H1 (cell line): Measurements from ENCODE around the gene OR10H1. TPM values are rescaled to one million over a fixed set of nuclear protein-coding genes. Genes with fewer than 3 reads are reported as not detected.
"Not testable (repeated sequence)": the region's sequence is repeated elsewhere in the genome, so short reads cannot be mapped to it uniquely, and the experiment has no call there.

Experiments
- CTCF ChIA-PET: fragments of 300-600 bp; sonication (Branson Sonifier 250); formaldehyde crosslinking; loops from one replicate; lab custom pipeline; 2021; ENCODE audit not compliant: partially characterized antibody; lab: Charles Lee
- POLR2A ChIA-PET: fragments of 300-600 bp; sonication (Branson Sonifier 250); formaldehyde crosslinking; loops from one replicate; lab custom pipeline; 2021; ENCODE audit warnings: inconsistent platforms; ENCODE audit not compliant: partially characterized antibody; lab: Charles Lee
- DNase-seq, 2 experiments: peaks; one replicate each; pipeline versions ENCODE4 v3.0.0 to v3.0.0-alpha.2; 2010 to 2022; ENCODE audit warnings: low spot score in 2 of 2, low read depth in 1 of 2, mixed read lengths in 1 of 2
- FAIRE-seq: peaks from 2 replicates; lab custom pipeline; 2011; peaks lifted over from hg19 to GRCh38; lab: Jason Lieb, UNC
- H2AFZ ChIP-seq: 2 replicates; pipeline ENCODE4 v1.8.1; 2012; ENCODE audit warnings: low read length, inconsistent platforms
- H2AK5ac ChIP-seq: 2 replicates; pipeline ENCODE4 v1.6.1; 2013; ENCODE audit warnings: low read depth, low read length
- H2BK120ac ChIP-seq: replicated peaks from 2 replicates; pipeline ENCODE3; 2013; ENCODE audit warnings: low read depth, low read length, inconsistent platforms
- H2BK12ac ChIP-seq: 2 replicates; pipeline ENCODE4 v1.6.1; 2013; ENCODE audit warnings: low read depth, low read length
- H2BK15ac ChIP-seq: 2 replicates; pipeline ENCODE4 v1.6.1; 2013; ENCODE audit warnings: low read length
- H2BK20ac ChIP-seq: 2 replicates; pipeline ENCODE4 v1.6.1; 2013; ENCODE audit warnings: low read length
- H2BK5ac ChIP-seq: 2 replicates; pipeline ENCODE4 v1.6.1; 2013; ENCODE audit warnings: low read depth, low read length
- H3K14ac ChIP-seq: 2 replicates; pipeline ENCODE4 v1.6.1; 2013; ENCODE audit warnings: inconsistent platforms; ENCODE audit not compliant: insufficient read length
- H3K18ac ChIP-seq: 2 replicates; pipeline ENCODE4 v1.6.1; 2013; ENCODE audit warnings: low read length; ENCODE audit errors: extremely low read depth
- H3K23ac ChIP-seq: 2 replicates; pipeline ENCODE4 v1.6.1; 2013; ENCODE audit warnings: inconsistent platforms; ENCODE audit not compliant: insufficient read length
- H3K23me2 ChIP-seq: 2 replicates; pipeline ENCODE4 v1.6.1; 2013; ENCODE audit warnings: low read depth, low read length
- H3K27ac ChIP-seq: 2 replicates; pipeline ENCODE4 v1.6.1; 2011; ENCODE audit warnings: low read depth, low read length, inconsistent platforms
- H3K27me3 ChIP-seq, 4 experiments: replicated peaks in 1 of 4; 1 replicate in 1 of 4; 2 replicates in 3 of 4; pipeline versions ENCODE4 v1.6.1 to v1.8.1; 2011 to 2013; ENCODE audit warnings: low read length in 3 of 4, mild to moderate bottlenecking in 3 of 4, inconsistent platforms in 2 of 4, mixed read lengths in 2 of 4, moderate library complexity in 1 of 4; ENCODE audit not compliant: control insufficient read depth in 3 of 4, insufficient read depth in 3 of 4; ENCODE audit errors: extremely low read depth in 1 of 4
- H3K36me3 ChIP-seq, 4 experiments: 2 replicates each; pipeline versions ENCODE4 v1.6.1 to v1.8.1; 2011 to 2013; ENCODE audit warnings: mild to moderate bottlenecking in 4 of 4, low read length in 3 of 4, moderate library complexity in 2 of 4, control low read depth in 1 of 4, inconsistent platforms in 1 of 4; ENCODE audit not compliant: insufficient read depth in 4 of 4, control insufficient read depth in 2 of 4
- H3K4ac ChIP-seq: replicated peaks from 2 replicates; pipeline ENCODE3; 2013; ENCODE audit warnings: low read length, low read depth, mixed read lengths, inconsistent platforms; ENCODE audit not compliant: insufficient read length
- H3K4me1 ChIP-seq, 4 experiments: replicated peaks in 1 of 4; 1 replicate in 1 of 4; 2 replicates in 3 of 4; pipeline versions ENCODE4 v1.6.1 to v1.8.1; 2011 to 2013; ENCODE audit warnings: low read length in 3 of 4, inconsistent platforms in 2 of 4, mixed read lengths in 1 of 4; ENCODE audit not compliant: insufficient read depth in 4 of 4, control insufficient read depth in 3 of 4
- H3K4me2 ChIP-seq, 2 experiments: 2 replicates each; pipeline versions ENCODE4 v1.6.1 to v1.8.1; 2011 to 2013; ENCODE audit warnings: low read depth in 2 of 2, low read length in 2 of 2, control low read depth in 1 of 2, inconsistent platforms in 1 of 2, mild to moderate bottlenecking in 1 of 2; ENCODE audit not compliant: insufficient read depth in 1 of 2
- H3K4me3 ChIP-seq, 4 experiments: fragments of 200-600, 300-600 bp in 1 of 4; sonication (generic), shearing (Covaris generic), sonication (Bioruptor Twin) in 1 of 4; 2 replicates each; pipeline versions ENCODE4 v1.5.1 to v1.8.1; 2011 to 2016; ENCODE audit warnings: low read length in 4 of 4, low read depth in 3 of 4, control low read depth in 2 of 4, inconsistent platforms in 2 of 4, mild to moderate bottlenecking in 2 of 4, mixed read lengths in 1 of 4, moderate library complexity in 1 of 4; ENCODE audit not compliant: insufficient read depth in 2 of 4; ENCODE audit errors: extremely low read depth in 1 of 4
- H3K56ac ChIP-seq: replicated peaks from 2 replicates; pipeline ENCODE3; 2013; ENCODE audit warnings: low read depth, mild to moderate bottlenecking, mixed read lengths, low read length, inconsistent platforms; ENCODE audit not compliant: insufficient read length
- H3K79me1 ChIP-seq: 2 replicates; pipeline ENCODE4 v1.6.1; 2013; ENCODE audit warnings: low read depth, low read length, control low read depth
- H3K79me2 ChIP-seq, 2 experiments: 2 replicates each; pipeline versions ENCODE4 v1.6.1 to v1.8.1; 2012 to 2013; ENCODE audit warnings: low read length in 2 of 2, mild to moderate bottlenecking in 2 of 2, inconsistent platforms in 1 of 2; ENCODE audit not compliant: insufficient read depth in 2 of 2, control insufficient read depth in 1 of 2
- H3K9ac ChIP-seq, 4 experiments: replicated peaks in 1 of 4; 1 replicate in 1 of 4; 2 replicates in 3 of 4; pipeline versions ENCODE4 v1.6.1 to v1.8.1; 2011 to 2013; ENCODE audit warnings: low read depth in 3 of 4, low read length in 3 of 4, control low read depth in 2 of 4, mild to moderate bottlenecking in 2 of 4, moderate library complexity in 2 of 4, inconsistent platforms in 1 of 4; ENCODE audit errors: extremely low read depth in 1 of 4
- H3K9me3 ChIP-seq, 2 experiments: 2 replicates each; pipeline versions ENCODE4 v1.6.1 to v1.8.1; 2012 to 2013; ENCODE audit warnings: mild to moderate bottlenecking in 2 of 2, moderate library complexity in 2 of 2, control low read depth in 1 of 2, inconsistent platforms in 1 of 2, low read depth in 1 of 2, low read length in 1 of 2, mixed read lengths in 1 of 2; ENCODE audit not compliant: insufficient read depth in 2 of 2
- H4K20me1 ChIP-seq, 2 experiments: replicated peaks in 1 of 2; 2 replicates each; pipeline versions ENCODE3 to v1.8.1; 2011 to 2013; ENCODE audit warnings: inconsistent platforms in 2 of 2, low read length in 2 of 2, mild to moderate bottlenecking in 1 of 2; ENCODE audit not compliant: insufficient read depth in 2 of 2, control insufficient read depth in 1 of 2
- H4K5ac ChIP-seq: 2 replicates; pipeline ENCODE4 v1.6.1; 2013; ENCODE audit warnings: low read length, low read depth, mixed read lengths, inconsistent platforms; ENCODE audit not compliant: insufficient read length
- H4K8ac ChIP-seq: 2 replicates; pipeline ENCODE4 v1.8.0; 2013; ENCODE audit warnings: mild to moderate bottlenecking, moderate library complexity, low read length, inconsistent platforms; ENCODE audit not compliant: insufficient read depth; ENCODE audit errors: extremely low read depth
- H4K91ac ChIP-seq: replicated peaks from 2 replicates; pipeline ENCODE3; 2013; ENCODE audit warnings: low read length, mixed read lengths, inconsistent platforms; ENCODE audit not compliant: insufficient read length
- WGBS, 2 experiments: shearing (Covaris generic) in 1 of 2; methylation state at CpG; one replicate each; pipeline versions ENCODE4 v1.1.6 to v1.1.7; 2013 to 2015; ENCODE audit warnings: low lambda C conversion rate in 2 of 2, mixed read lengths in 2 of 2, inconsistent platforms in 1 of 2, low coverage in 1 of 2, missing lambda C conversion rate in 1 of 2; ENCODE audit not compliant: insufficient replicate concordance in 2 of 2, insufficient coverage in 1 of 2, insufficient read length in 1 of 2; ENCODE audit errors: extremely low coverage in 1 of 2, missing lambda C conversion rate in 1 of 2; 5-methylcytosine and 5-hydroxymethylcytosine counted together
- polyA plus RNA-seq, 7 experiments: library from polyadenylated mRNA; depleted of rRNA in 3 of 7; stranded (reverse) in 5 of 7; unstranded in 2 of 7; fragments of >200 nt in 5 of 7; fragments of 200-250 nt in 2 of 7; gene quantifications; 1 replicate in 5 of 7; 2 replicates in 1 of 7; 4 replicates in 1 of 7; pipeline versions ENCODE4 v1.2.1 to v1.2.3, GENCODE V29; 2011 to 2013; ENCODE audit warnings: missing spikeins in 2 of 7, mixed read lengths in 2 of 7
- total RNA-seq: library from RNA; stranded (reverse); fragmentation: NEBNext Ultra II Directional; extraction: Animal tissue kit (Norgen Biotek cat#: 25700); gene quantifications from 2 replicates; pipeline ENCODE4 v1.2.1, GENCODE V29; 2021

Gene OR10H1
- total and polyA plus RNA-seq, 2 of the 8 experiments (the other 6 are each of a cell fraction or from before 2014, with no cell fraction given): not detected

DNA sequence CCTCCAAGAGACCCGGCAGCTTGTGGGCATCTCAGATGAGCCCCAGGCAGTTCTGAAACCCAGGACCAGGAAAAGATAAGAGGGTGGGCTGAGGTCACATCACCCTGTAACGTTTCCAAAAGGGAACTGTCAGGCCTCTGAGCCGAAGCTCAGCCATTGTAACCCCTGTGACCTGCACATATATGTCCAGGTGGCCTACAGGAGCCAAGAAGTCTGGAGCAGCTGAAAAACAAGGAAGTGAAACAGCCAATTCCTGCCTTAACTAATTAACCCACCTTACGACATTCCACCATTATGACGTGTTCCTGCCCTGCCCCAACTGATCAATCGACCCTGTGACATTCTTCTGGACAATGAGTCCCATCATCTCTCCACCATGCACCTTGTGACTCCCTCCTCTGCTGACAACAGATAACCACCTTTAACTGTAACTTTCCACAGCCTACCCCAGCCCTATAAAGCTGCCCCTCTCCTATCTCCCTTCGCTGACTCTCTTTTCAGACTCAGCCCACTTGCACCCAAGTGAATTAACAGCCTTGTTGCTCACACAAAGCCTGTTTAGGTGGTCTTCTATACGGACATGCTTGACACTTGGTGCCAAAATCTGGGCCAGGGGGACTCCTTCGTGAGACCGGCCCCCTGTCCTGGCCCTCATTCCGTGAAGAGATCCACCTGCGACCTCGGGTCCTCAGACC, 13.3 kb upstream of the OR10H1 start:
- H3K4me3 ChIP-seq, H3K9ac ChIP-seq, H3K79me2 ChIP-seq, H4K91ac ChIP-seq, H4K8ac ChIP-seq, H3K18ac ChIP-seq, H2BK12ac ChIP-seq, H2BK5ac ChIP-seq, H3K23me2 ChIP-seq, H3K23ac ChIP-seq, H3K4me1 ChIP-seq, H3K56ac ChIP-seq, H2AK5ac ChIP-seq, POLR2A ChIA-PET, H2BK120ac ChIP-seq, H3K36me3 ChIP-seq, H3K4me2 ChIP-seq, CTCF ChIA-PET, H3K4ac ChIP-seq, H2AFZ ChIP-seq, FAIRE-seq, H4K20me1 ChIP-seq, H4K5ac ChIP-seq, H2BK20ac ChIP-seq, H3K79me1 ChIP-seq, H2BK15ac ChIP-seq, DNase-seq, H3K27me3 ChIP-seq, H3K27ac ChIP-seq, H3K14ac ChIP-seq: not testable (repeated sequence)
- peaks cover 62 to 90% of the 10 kb centered on the region in 2 experiments for H3K9me3 ChIP-seq
- WGBS, 2 experiments: 76% methylated on average over 13 of the region's 13 CpGs; no CpG with 5 or more reads in 1 of the 2 experiments
